ENCODE measurements around the gene VAV2.

Gene VAV2

GRCh38 chr9:133973791-133974630 is 18.1 kb downstream of the VAV2 start:
- no CpG with 5 or more reads among the region's 22 CpGs for WGBS, 2 donors (ENCODE audit: extremely low coverage in 2 of 2, insufficient read length in 2 of 2, insufficient replicate concordance in 1 of 2)

GRCh38 chr9:133973111-133973790 is 18.9 kb downstream of the VAV2 start:
- H2AK5ac ChIP-seq (ENCODE audit: low read depth, low read length), result peak overlapping the region; percentile 70
- no CpG with 5 or more reads among the region's 24 CpGs for WGBS, 2 donors (ENCODE audit: extremely low coverage in 2 of 2, insufficient read length in 2 of 2, insufficient replicate concordance in 1 of 2)
- peak overlapping the region; percentile 44 for H3K23ac ChIP-seq (ENCODE audit: low read depth, low read length, poor library complexity)
- no peak overlapping the region for H3K4ac ChIP-seq (ENCODE audit: low read length)
- no peak overlapping the region for H2BK120ac ChIP-seq (ENCODE audit: low read depth, low read length)
- DNase-seq (ENCODE audit: low spot score), result no peak
- peaks cover 45% of the 10 kb centered on the region for H3K79me1 ChIP-seq (ENCODE audit: low read depth, low read length)
- H3K9me3 ChIP-seq (replicated peaks in 1 of 2; ENCODE audit: control insufficient read depth in 2 of 2, insufficient read depth in 1 of 2, low read depth in 1 of 2, low read length in 2 of 2), result no peaks in the 10 kb centered on the region
- H3K4me1 ChIP-seq (ENCODE audit: control insufficient read depth in 2 of 2, insufficient read depth in 1 of 2, low read depth in 1 of 2, low read length in 2 of 2), result peaks cover 28 to 33% of the 10 kb centered on the region in 2 donors
- H3K18ac ChIP-seq (ENCODE audit: low read length), result no peak overlapping the region
- no peak overlapping the region for H2AFZ ChIP-seq (ENCODE audit: low read length)
- peaks cover 0 to 10% of the 10 kb centered on the region in 2 donors for H3K36me3 ChIP-seq (replicated peaks in 1 of 2; ENCODE audit: control insufficient read depth in 2 of 2, insufficient read depth in 2 of 2, low read length in 2 of 2)
- H2BK5ac ChIP-seq (ENCODE audit: low read length), result no peak overlapping the region
- H3K14ac ChIP-seq (ENCODE audit: low read length), result no peak overlapping the region
- no peak overlapping the region for H4K8ac ChIP-seq (ENCODE audit: low read depth, low read length)
- H3K27me3 ChIP-seq (ENCODE audit: control insufficient read depth in 3 of 3, insufficient read depth in 3 of 3, low read depth in 1 of 3, low read length in 3 of 3), result no peaks in the 10 kb centered on the region
- no peak overlapping the region for H2BK12ac ChIP-seq (ENCODE audit: low read length)
- no peak overlapping the region for H2BK15ac ChIP-seq (ENCODE audit: low read length)
- no peak overlapping the region for H3K4me2 ChIP-seq (ENCODE audit: insufficient read depth, low read length, poor library complexity, severe bottlenecking)
- no peak overlapping the region for H3K9ac ChIP-seq (ENCODE audit: low read depth, low read length, poor library complexity)
- H3K4me3 ChIP-seq (ENCODE audit: low read length in 2 of 2), result no peak overlapping the region
- H3K27ac ChIP-seq (replicated peaks; ENCODE audit: low read length), result no peak overlapping the region
- no peak overlapping the region for H4K91ac ChIP-seq (ENCODE audit: low read depth, low read length, poor library complexity)

More at GRCh38 chr9:133973791-133974630, 18.1 kb downstream of the VAV2 start:
- Histone ChIP-seq H2BK5ac (ENCODE audit: low read length) (peak overlapping the region; percentile 71), H2AK5ac (ENCODE audit: low read depth, low read length) (peak overlapping the region; percentile 84), H2BK12ac (ENCODE audit: low read length) (peak overlapping the region; percentile 58), H3K27ac (replicated peaks; ENCODE audit: low read length) (no peak overlapping the region), H3K9me3 (replicated peaks in 1 of 2; ENCODE audit: control insufficient read depth in 2 of 2, insufficient read depth in 1 of 2, low read depth in 1 of 2, low read length in 2 of 2) (no peaks in the 10 kb centered on the region), H3K4me1 (ENCODE audit: control insufficient read depth in 2 of 2, insufficient read depth in 1 of 2, low read depth in 1 of 2, low read length in 2 of 2) (peaks cover 31 to 41% of the 10 kb centered on the region in 2 donors), H2BK120ac (ENCODE audit: low read depth, low read length) (peak overlapping the region; percentile 41), H3K79me1 (ENCODE audit: low read depth, low read length) (peaks cover 52% of the 10 kb centered on the region), H3K4me3 (ENCODE audit: low read length in 2 of 2) (no peak overlapping the region), H3K18ac (ENCODE audit: low read length) (peak overlapping the region; percentile 74), H3K36me3 (replicated peaks in 1 of 2; ENCODE audit: control insufficient read depth in 2 of 2, insufficient read depth in 2 of 2, low read length in 2 of 2) (peaks cover 0 to 10% of the 10 kb centered on the region in 2 donors), H3K4ac (ENCODE audit: low read length) (no peak overlapping the region), H2BK15ac (ENCODE audit: low read length) (peak overlapping the region; percentile 67), H3K9ac (ENCODE audit: low read depth, low read length, poor library complexity) (peak overlapping the region; percentile 80), H4K8ac (ENCODE audit: low read depth, low read length) (peak overlapping the region; percentile 82), H3K4me2 (ENCODE audit: insufficient read depth, low read length, poor library complexity, severe bottlenecking) (no peak overlapping the region), H3K14ac (ENCODE audit: low read length) (peak overlapping the region; percentile 63), H3K27me3 (ENCODE audit: control insufficient read depth in 3 of 3, insufficient read depth in 3 of 3, low read depth in 1 of 3, low read length in 3 of 3) (no peaks in the 10 kb centered on the region), H2AFZ (ENCODE audit: low read length) (no peak overlapping the region), H4K91ac (ENCODE audit: low read depth, low read length, poor library complexity) (no peak overlapping the region), H3K23ac (ENCODE audit: low read depth, low read length, poor library complexity) (peak overlapping the region; percentile 98)
- no peak for DNase-seq (ENCODE audit: low spot score)

DNA sequence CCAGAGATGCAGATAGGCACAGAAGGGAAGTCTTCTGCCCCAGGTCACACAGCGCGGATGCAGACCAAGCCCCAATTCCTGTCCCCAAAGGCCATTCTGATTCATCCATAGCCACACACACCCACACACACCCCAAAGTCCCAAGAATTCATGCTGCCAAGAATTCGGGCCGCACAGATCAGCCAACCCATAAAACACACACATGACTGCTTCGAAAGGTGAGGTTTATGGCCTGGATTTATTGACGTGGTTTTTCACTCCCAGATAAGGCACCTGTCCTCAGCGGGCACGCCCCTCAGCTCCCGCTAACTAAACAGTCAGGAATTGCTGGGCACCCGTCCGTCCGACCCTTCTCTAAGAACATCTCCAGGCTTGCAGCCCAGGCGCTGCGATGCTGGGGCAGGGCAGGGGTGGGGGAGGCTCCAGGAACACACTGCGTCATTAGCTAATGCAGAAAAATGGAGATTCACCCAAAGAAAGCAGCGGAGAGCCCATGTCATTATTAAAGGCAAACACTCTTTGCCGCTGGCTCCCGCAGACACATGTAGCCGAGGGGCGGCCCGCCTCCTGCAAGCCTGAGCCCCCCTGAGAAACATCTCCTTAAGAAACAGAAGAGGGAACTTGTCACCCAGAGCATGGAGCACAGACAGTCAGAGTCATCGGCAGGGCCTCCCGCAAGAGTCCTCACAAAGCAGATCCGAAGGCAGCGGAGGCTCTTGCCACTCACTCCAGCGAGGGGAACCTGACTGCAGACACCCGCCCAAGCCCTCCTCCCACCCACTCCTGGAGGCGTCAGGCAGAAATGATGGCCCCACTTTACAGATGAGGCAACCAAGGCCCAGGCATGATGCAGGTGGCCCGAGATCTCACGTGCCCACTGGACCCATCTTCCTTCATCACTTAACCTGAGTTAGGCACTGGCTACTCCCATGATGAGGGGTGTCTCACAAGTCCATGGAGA is 19.9 kb downstream of the VAV2 start:
- no peaks in the 10 kb centered on the region for H3K27me3 ChIP-seq (ENCODE audit: control insufficient read depth in 3 of 3, insufficient read depth in 3 of 3, low read depth in 1 of 3, low read length in 3 of 3)
- peaks cover 36% of the 10 kb centered on the region for H3K79me1 ChIP-seq (ENCODE audit: low read depth, low read length)
- no peaks in the 10 kb centered on the region for H3K9me3 ChIP-seq (replicated peaks in 1 of 2; ENCODE audit: control insufficient read depth in 2 of 2, insufficient read depth in 1 of 2, low read depth in 1 of 2, low read length in 2 of 2)
- H3K4me3 ChIP-seq (ENCODE audit: low read length in 2 of 2), result peak overlapping the region in 1 of 2 donors; percentile 28
- peak overlapping the region; percentile 84 for H2AK5ac ChIP-seq (ENCODE audit: low read depth, low read length)
- H3K4me2 ChIP-seq (ENCODE audit: insufficient read depth, low read length, poor library complexity, severe bottlenecking), result no peak overlapping the region
- no peak overlapping the region for H2BK5ac ChIP-seq (ENCODE audit: low read length)
- no peak overlapping the region for H3K27ac ChIP-seq (replicated peaks; ENCODE audit: low read length)
- H4K91ac ChIP-seq (ENCODE audit: low read depth, low read length, poor library complexity), result no peak overlapping the region
- H2BK15ac ChIP-seq (ENCODE audit: low read length), result no peak overlapping the region
- H4K8ac ChIP-seq (ENCODE audit: low read depth, low read length), result no peak overlapping the region
- H3K18ac ChIP-seq (ENCODE audit: low read length), result peak overlapping the region; percentile 65
- H3K14ac ChIP-seq (ENCODE audit: low read length), result peak overlapping the region; percentile 56
- no peak overlapping the region for H2BK12ac ChIP-seq (ENCODE audit: low read length)
- H2BK120ac ChIP-seq (ENCODE audit: low read depth, low read length), result no peak overlapping the region
- no peak for DNase-seq (ENCODE audit: low spot score)
- no peak overlapping the region for H2AFZ ChIP-seq (ENCODE audit: low read length)
- H3K4me1 ChIP-seq (ENCODE audit: control insufficient read depth in 2 of 2, insufficient read depth in 1 of 2, low read depth in 1 of 2, low read length in 2 of 2), result peaks cover 28 to 33% of the 10 kb centered on the region in 2 donors
- WGBS, 2 donors (ENCODE audit: extremely low coverage in 2 of 2, insufficient read length in 2 of 2, insufficient replicate concordance in 1 of 2), result no CpG with 5 or more reads among the region's 30 CpGs
- peaks cover 0 to under 1% of the 10 kb centered on the region in 2 donors for H3K36me3 ChIP-seq (replicated peaks in 1 of 2; ENCODE audit: control insufficient read depth in 2 of 2, insufficient read depth in 2 of 2, low read length in 2 of 2)
- no peak overlapping the region for H3K4ac ChIP-seq (ENCODE audit: low read length)
- peak overlapping the region; percentile 44 for H3K23ac ChIP-seq (ENCODE audit: low read depth, low read length, poor library complexity)
- H3K9ac ChIP-seq (ENCODE audit: low read depth, low read length, poor library complexity), result peak overlapping the region; percentile 44

Data from neuronal stem cell (in vitro differentiated cells).